Myocyte (in vitro differentiated cells): ENCODE data around the gene ZBTB44. TPM values are rescaled to one million over a fixed set of nuclear protein-coding genes. Genes with fewer than 3 reads are reported as not detected.
"Not testable (repeated sequence)": the region's sequence is repeated elsewhere in the genome, so short reads cannot be mapped to it uniquely, and the experiment has no call there.

Experiments
- DNase-seq: peaks from one replicate; pipeline ENCODE4 v3.0.0-alpha.2; 2012; ENCODE audit warnings: low read depth
- total RNA-seq: library from RNA; depleted of rRNA; stranded (reverse); fragments of >200 nt; gene quantifications from 2 replicates; pipeline ENCODE4 v1.2.3, GENCODE V29; 2014

ZBTB44 gene
- total RNA-seq, 1 donor from 2014 or later, result 20.5 TPM

GRCh38 chr11:130251763-130252162 lies 63.0 kb downstream of the ZBTB44 start:
- DNase-seq, result not testable (repeated sequence)

- DNase-seq, result not testable (repeated sequence)
These were observed 64.8 kb downstream of the ZBTB44 start for GRCh38 chr11:130249929-130250328.

DNA sequence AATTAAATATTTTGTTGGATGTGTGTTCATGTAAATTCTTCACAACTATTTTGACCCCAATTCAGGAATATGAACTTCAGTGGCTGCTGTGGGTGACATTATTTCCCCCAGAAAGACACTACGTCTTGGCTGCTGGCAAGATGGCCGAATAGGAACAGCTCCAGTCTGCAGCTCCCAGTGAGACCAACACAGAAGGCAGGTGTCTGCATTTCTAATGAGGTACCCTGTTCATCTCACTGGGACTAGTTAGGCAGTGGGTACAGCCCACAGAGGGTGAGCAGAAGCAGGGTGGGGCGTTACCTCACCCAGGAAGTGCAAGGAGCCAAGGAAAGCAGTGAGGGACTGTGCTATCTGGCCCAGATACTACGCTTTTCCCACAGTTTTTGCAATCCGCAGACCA lies 65.3 kb downstream of the ZBTB44 start:
- DNase-seq, result no peak

DNA sequence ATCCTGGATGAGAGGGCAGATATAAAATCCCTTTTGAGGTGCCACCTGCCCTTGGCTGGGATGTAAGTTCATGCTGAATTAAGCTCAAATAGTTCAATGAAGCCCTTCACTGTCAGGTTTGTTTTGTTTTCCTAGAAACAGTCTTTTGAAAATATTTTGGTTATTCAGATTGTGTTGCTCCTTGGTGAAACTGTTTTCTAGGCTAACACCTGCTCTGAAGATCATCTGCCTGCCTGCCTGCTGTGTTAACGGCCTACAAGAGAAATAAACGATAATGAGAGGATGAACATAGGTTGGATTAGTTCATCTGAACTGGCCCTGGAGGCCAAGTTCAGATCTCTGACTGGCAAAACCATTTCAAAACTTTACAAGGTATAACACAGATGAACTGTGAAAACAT lies 67.4 kb downstream of the ZBTB44 start:
- no peak for DNase-seq

- DNase-seq, result no peak
These were observed 68.0 kb downstream of the ZBTB44 start for GRCh38 chr11:130246738-130247137.

DNA sequence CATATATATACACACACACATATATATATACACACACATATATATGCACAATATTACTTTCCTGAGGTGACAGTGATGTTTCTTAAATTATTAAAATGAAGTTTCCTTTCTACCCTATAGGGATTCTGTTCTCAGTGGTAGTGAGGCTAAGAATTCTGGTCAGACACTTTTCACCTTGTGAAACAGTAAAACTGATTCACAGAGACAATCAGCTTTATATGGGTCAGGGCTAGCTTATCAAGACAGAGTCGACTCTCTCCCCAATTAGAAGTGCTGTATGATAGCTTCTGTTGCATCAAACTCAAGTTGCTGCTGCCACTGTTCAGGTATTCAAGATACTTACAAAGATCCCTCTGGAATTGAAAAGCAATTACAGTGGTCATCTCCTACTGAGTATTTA lies 68.4 kb downstream of the ZBTB44 start:
- DNase-seq, result no peak

- DNase-seq, result not testable (repeated sequence)
These were observed 69.3 kb downstream of the ZBTB44 start for GRCh38 chr11:130245375-130245774.

- no peak for DNase-seq
These were observed 69.9 kb downstream of the ZBTB44 start for GRCh38 chr11:130244848-130245247.

DNA sequence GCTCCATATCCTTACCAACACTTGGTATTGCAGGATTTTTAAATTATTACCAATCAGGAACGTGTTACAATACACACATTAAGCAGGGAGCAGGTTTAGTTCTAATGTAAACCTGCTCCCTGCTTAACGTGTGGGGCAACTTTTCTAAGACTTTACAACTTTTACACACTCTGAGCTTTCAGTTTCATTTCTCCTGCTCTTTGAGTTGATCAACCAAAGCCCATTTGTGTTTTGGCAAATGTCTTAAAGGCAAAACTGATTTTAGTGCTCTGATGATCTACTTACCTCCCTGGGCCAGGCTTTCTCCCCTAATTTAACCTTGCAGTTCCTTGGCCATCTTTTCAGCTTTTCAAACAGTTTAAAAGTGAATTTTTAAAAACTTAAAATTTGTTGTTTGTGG lies 70.9 kb downstream of the ZBTB44 start:
- DNase-seq, result no peak

- DNase-seq, result no peak
These were observed 73.0 kb downstream of the ZBTB44 start for GRCh38 chr11:130241713-130242112.

DNA sequence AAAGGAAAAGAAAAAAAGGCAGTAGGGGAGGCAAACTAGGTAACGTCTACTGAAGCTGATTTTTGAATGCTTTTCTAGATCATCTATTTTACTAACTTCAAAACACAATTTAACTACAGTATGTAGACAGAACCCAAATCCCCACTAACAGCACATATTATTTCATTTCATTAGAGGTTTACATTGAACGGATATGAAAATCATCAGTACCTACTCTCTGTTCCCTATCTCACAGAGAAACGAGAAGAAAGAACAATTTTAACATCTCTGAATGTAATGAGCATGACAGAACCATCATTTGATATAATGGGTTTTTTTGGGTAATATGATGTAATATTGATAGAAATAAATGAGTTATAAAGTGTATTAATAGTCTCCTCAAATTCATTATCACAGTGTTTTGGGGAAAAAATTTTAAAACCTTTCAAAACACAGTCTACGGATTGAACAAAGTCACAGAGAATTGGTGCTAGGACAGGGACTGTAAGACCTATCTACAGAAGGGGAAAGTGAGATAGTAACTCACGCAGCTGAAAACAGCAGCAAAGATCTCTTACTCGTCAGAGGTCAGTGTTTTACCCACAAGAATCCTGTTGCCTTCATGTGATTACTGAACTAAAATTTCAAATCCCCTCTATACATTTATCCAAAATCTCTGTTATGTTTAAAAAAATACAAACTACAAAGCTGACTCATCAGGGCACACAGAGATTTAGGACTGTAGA lies 77.3 kb downstream of the ZBTB44 start:
- DNase-seq, result no peak

- no peak for DNase-seq
These were observed 80.4 kb downstream of the ZBTB44 start for GRCh38 chr11:130234315-130234714.

DNA sequence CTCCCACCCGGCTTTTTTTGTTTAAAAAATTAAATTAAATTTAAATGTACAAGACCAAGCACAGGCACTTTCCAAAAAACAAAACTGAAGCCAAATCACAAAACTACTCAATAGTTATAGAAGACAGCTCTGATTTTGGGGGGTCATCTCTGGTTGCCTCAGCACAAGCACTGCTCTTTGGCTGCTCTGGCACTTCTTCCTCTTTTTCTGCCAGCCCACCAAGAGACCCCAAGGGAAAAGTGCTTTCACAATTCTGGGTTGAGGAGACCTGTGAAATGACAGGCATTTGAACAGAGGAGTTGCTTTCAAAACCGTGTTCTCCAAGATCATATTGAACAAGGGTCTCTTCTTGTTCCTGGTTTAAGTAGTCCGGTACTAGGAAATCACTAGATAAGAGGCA lies 80.8 kb downstream of the ZBTB44 start:
- DNase-seq, result not testable (repeated sequence)

DNA sequence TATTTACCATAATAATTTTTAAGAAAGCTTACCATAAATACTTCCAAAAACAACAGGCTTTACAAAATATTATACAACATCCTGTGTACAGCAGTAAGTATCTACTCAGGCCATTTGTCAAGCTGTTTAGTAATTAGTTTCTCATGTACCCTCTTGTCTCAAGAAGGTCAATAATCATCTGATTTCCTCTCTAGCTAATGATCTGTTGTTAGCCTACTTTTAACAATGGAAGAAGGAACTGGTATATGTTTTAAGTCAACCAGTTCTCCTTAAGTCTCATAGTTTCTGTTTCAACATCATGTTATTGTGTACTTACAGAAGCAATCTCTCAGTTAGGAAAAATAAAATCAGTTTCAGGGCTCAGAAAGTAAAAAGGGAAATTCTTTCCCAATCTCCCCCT lies 81.2 kb downstream of the ZBTB44 start:
- DNase-seq, result not testable (repeated sequence)

GRCh38 chr11:130227373-130227772 lies 87.3 kb downstream of the ZBTB44 start:
- no peak for DNase-seq

- no peak for DNase-seq
These were observed 91.3 kb downstream of the ZBTB44 start for GRCh38 chr11:130223291-130223971.

GRCh38 chr11:130220311-130221035 lies 94.2 kb downstream of the ZBTB44 start:
- DNase-seq, result no peak

DNA sequence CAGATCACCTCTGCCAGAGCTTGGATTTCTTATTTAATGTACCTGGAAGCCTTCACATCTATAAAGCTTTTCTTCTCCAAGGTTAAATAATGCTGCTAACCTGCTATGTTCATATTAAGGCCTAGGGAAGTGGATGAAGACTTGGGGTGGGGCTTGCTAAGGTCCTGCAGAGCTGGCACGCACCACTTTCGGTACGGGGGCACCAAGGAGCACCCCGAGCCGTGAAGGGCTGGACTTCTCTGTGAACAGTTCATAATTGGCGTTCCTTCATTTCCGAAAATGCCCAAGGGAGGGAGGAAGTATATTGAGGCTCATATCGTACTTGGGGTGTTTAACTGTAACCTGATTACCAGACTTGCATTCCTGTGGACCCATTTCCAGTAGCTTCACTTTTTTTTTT lies 95.6 kb downstream of the ZBTB44 start:
- no peak for DNase-seq

DNA sequence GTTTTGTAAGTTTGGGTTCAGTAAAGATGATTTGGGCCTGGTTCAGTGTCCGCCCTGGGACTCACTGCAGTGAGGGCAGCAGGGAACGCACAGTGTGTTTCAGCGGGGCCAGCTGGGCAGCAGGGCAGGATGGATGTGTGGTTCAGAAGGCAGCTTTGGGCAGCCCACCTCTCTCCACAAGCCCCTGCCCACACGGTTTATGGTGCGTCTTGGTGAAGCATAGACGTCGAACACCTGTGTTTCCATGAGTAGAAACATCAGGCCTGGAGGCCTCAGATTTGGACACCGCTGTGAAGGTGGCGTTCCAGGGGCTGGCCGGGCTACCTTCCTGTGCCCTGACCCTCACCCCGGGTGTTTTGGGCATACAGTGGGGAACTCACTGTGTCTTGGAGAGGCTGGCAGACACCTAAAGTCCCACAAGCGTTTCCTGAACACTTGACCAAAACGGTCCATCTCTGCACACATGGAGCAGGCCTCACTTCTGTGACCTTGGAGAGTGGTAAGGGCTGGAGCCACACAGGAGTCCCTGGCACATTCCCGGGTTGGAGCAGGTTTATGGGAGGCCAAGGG lies 96.1 kb downstream of the ZBTB44 start:
- DNase-seq, result no peak

- DNase-seq, result no peak
These were observed 97.3 kb downstream of the ZBTB44 start for GRCh38 chr11:130217133-130218031.

GRCh38 chr11:130216591-130217132 lies 98.1 kb downstream of the ZBTB44 start:
- no peak for DNase-seq
